Left ventricle myocardium inferior (tissue), 1 donor: ENCODE data around the gene CACNA1C. TPM values are rescaled to one million over a fixed set of nuclear protein-coding genes. Genes with fewer than 3 reads are reported as not detected.

Source experiments
- DNase-seq: peaks from one replicate; pipeline ENCODE4 v3.0.0-alpha.2; 2020
- H3K27ac ChIP-seq: fragments of 200-600 bp; replicated peaks from 2 replicates; pipeline ENCODE4 v1.8.0; 2021
- H3K27me3 ChIP-seq: fragments of 200-600 bp; 2 replicates; pipeline ENCODE4 v1.8.0; 2021; ENCODE audit warnings: low read depth
- H3K36me3 ChIP-seq: fragments of 200-600 bp; 2 replicates; pipeline ENCODE4 v1.8.0; 2021
- H3K4me1 ChIP-seq: fragments of 200-600 bp; 2 replicates; pipeline ENCODE4 v1.8.0; 2021
- H3K4me3 ChIP-seq: fragments of 200-600 bp; 2 replicates; pipeline ENCODE4 v1.8.0; 2021; ENCODE audit warnings: mild to moderate bottlenecking, moderate library complexity
- H3K9me3 ChIP-seq: fragments of 200-600 bp; replicated peaks from 2 replicates; pipeline ENCODE4 v1.8.0; 2021
- intact Hi-C: fragments of 100-400 bp; cut with micrococcal nuclease; formaldehyde crosslinking; loops from one replicate; pipeline ENCODE4 v1.11.0; 2022
- total RNA-seq: library from RNA; stranded (reverse); fragmentation: NEBNext Ultra II Directional; extraction: Animal tissue kit (Norgen Biotek cat#: 25700); gene quantifications from one replicate; pipeline ENCODE4 v1.2.1, GENCODE V29; 2021
- TF ChIP-seq, protein P1 (sequence below): fragments of 200-600 bp; IDR thresholded peaks from 2 replicates; pipeline ENCODE4 v1.8.0; 2021; ENCODE audit warnings: antibody characterized with exemption, mild to moderate bottlenecking, borderline replicate concordance
- donor health status: DM: no; HTN: yes; CAD: no; lungs with severe emphysema.

Gene CACNA1C
- total RNA-seq, 1 donor from 2014 or later = 137 TPM

DNA sequence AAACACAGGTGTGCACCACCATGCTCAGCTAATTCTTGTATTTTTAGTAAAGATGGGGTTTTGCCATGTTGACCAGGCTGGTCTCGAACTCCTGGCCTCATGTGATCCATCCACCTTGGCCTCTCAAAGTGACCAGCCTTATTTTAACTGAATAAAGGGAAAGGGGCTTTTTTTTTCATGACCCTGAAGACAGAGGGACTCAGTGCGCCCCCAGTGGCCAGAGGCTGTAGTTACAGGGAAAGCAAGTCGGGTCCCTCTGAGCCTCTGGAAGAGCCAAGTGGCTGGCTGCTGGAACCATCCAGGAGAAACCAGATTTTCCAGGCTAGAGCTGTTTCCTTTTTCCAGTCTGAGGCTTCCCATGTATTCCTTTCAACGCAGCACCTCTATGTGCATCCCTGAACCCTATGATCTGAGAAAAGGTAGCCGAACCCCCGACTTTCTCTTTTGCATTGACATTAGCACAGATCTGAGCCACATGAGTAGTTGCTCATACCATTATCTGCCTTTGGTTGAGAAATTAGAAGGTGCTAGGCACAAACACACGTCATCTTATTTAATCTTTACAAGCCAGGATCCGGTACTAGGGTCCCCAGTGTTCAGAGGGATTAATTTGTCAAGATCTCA is 342.7 kb downstream of the CACNA1C start:
- H3K27ac ChIP-seq = peak overlapping the region; percentile 70
- peak; percentile 42 for DNase-seq
- no peaks in the 10 kb centered on the region for H3K27me3 ChIP-seq
- TF ChIP-seq, protein P1, sequence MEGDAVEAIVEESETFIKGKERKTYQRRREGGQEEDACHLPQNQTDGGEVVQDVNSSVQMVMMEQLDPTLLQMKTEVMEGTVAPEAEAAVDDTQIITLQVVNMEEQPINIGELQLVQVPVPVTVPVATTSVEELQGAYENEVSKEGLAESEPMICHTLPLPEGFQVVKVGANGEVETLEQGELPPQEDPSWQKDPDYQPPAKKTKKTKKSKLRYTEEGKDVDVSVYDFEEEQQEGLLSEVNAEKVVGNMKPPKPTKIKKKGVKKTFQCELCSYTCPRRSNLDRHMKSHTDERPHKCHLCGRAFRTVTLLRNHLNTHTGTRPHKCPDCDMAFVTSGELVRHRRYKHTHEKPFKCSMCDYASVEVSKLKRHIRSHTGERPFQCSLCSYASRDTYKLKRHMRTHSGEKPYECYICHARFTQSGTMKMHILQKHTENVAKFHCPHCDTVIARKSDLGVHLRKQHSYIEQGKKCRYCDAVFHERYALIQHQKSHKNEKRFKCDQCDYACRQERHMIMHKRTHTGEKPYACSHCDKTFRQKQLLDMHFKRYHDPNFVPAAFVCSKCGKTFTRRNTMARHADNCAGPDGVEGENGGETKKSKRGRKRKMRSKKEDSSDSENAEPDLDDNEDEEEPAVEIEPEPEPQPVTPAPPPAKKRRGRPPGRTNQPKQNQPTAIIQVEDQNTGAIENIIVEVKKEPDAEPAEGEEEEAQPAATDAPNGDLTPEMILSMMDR = peak; percentile 80
- H3K4me3 ChIP-seq = no peak overlapping the region
- H3K4me1 ChIP-seq = peaks cover 85% of the 10 kb centered on the region
- intact Hi-C loops = no loop called here
- no peaks in the 10 kb centered on the region for H3K9me3 ChIP-seq
- peaks cover 4% of the 10 kb centered on the region for H3K36me3 ChIP-seq

DNA sequence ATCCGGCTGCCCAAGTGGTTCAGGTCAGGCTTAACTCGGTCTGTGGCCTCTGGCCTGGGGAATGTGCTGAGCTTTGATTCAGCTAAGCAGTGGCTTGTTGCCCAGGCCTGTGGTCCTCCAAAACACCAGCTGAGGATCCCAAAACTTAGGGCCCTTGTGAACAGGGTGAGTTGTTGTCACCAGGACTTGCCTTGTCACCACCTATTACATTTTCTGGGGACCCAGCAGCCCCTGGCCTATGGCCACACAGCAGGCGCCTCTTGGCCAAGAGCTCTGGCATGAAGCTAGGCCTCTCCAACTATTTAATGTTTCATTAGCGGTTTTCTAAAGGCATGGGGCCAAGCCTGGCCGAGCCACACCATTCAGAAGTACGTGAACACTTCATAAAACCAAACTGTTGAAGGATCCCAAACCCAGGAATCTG is 343.7 kb downstream of the CACNA1C start:
- intact Hi-C loops = no loop called here
- Histone ChIP-seq H3K36me3 (peaks cover 4% of the 10 kb centered on the region), H3K4me1 (peaks cover 84% of the 10 kb centered on the region), H3K27ac (peak overlapping the region; percentile 70), H3K9me3 (no peaks in the 10 kb centered on the region), H3K27me3 (no peaks in the 10 kb centered on the region), H3K4me3 (no peak overlapping the region)
- TF ChIP-seq, protein P1 = no peak
- peak; percentile 68 for DNase-seq

GRCh38 chr12:2397356-2398045 is 344.7 kb downstream of the CACNA1C start:
- Histone ChIP-seq H3K27ac (peak overlapping the region; percentile 70), H3K9me3 (no peaks in the 10 kb centered on the region), H3K36me3 (peaks cover 4% of the 10 kb centered on the region), H3K27me3 (no peaks in the 10 kb centered on the region), H3K4me1 (peaks cover 85% of the 10 kb centered on the region), H3K4me3 (no peak overlapping the region)
- TF ChIP-seq, protein P1 = no peak
- intact Hi-C loops = no loop called here
- no peak for DNase-seq

- intact Hi-C loops = no loop called here
- TF ChIP-seq, protein P1 = no peak
- Histone ChIP-seq H3K36me3 (peaks cover 8% of the 10 kb centered on the region), H3K4me3 (no peak overlapping the region), H3K27me3 (no peaks in the 10 kb centered on the region), H3K9me3 (no peaks in the 10 kb centered on the region), H3K27ac (no peak overlapping the region), H3K4me1 (peaks cover 90% of the 10 kb centered on the region)
- DNase-seq = no peak
Measured at GRCh38 chr12:2401040-2401439, 348.3 kb downstream of the CACNA1C start.

GRCh38 chr12:2402073-2402579 is 349.3 kb downstream of the CACNA1C start:
- intact Hi-C loops = no loop called here
- TF ChIP-seq, protein P1 = no peak
- Histone ChIP-seq H3K36me3 (peaks cover 8% of the 10 kb centered on the region), H3K9me3 (no peaks in the 10 kb centered on the region), H3K27me3 (no peaks in the 10 kb centered on the region), H3K4me1 (peaks cover 86% of the 10 kb centered on the region), H3K27ac (peak overlapping the region; percentile 12), H3K4me3 (no peak overlapping the region)
- DNase-seq = no peak
